ENCODE results near the gene LY6G6C. TPM values are rescaled to one million over a fixed set of nuclear protein-coding genes. Genes with fewer than 3 reads are reported as not detected.
A peak's percentile ranks its signal among the peaks of the same experiment; 100 is the strongest.
"Not testable (repeated sequence)": the region's sequence is repeated elsewhere in the genome, so short reads cannot be mapped to it uniquely, and the experiment has no call there.

The LY6G6C gene
- total RNA-seq, 4 donors from 2014 or later = 0.53 to 14.6 (median 2.4) TPM

GRCh38 chr6:31713991-31714684 is 7.4 kb downstream of the LY6G6C start:
- TF ChIP-seq CTCF (IDR thresholded peaks at IDR 0.05) = no peak
- no peak for TF ChIP-seq POLR2A (IDR thresholded peaks at IDR 0.05)
- 16 to 29% methylated on average over 4 to 5 of the region's 5 CpGs for WGBS, 2 donors
- no peaks in the 10 kb centered on the region for H3K9me3 ChIP-seq
- no peaks in the 10 kb centered on the region for H3K27me3 ChIP-seq
- H3K36me3 ChIP-seq = no peaks in the 10 kb centered on the region
- no peak overlapping the region for H3K4me3 ChIP-seq
- H3K4me1 ChIP-seq = peaks cover 17 to 79% (median 44%) of the 10 kb centered on the region in 3 donors
- intact Hi-C loops (cut with DNase I) = no loop called here
- peak overlapping the region in 3 of 4 donors; percentile 47 to 84 (median 79) for H3K27ac ChIP-seq
- no peak for DNase-seq

GRCh38 chr6:31713465-31713864 is 8.1 kb downstream of the LY6G6C start:
- peak overlapping the region in 3 of 4 donors; percentile 47 to 84 (median 79) for H3K27ac ChIP-seq
- intact Hi-C loops (cut with DNase I) = no loop called here
- TF ChIP-seq POLR2A (IDR thresholded peaks at IDR 0.05) (no peak), CTCF (IDR thresholded peaks at IDR 0.05) (no peak)

GRCh38 chr6:31712296-31712695 is 9.2 kb downstream of the LY6G6C start:
- 53 to 60% methylated on average over 7 of the region's 8 CpGs for WGBS, 2 donors

More at GRCh38 chr6:31713465-31713864, 8.1 kb downstream of the LY6G6C start:
- no peaks in the 10 kb centered on the region for H3K36me3 ChIP-seq
- no peaks in the 10 kb centered on the region for H3K9me3 ChIP-seq
- no peak for DNase-seq
- H3K27me3 ChIP-seq = no peaks in the 10 kb centered on the region
- H3K4me1 ChIP-seq = peaks cover 17 to 72% (median 42%) of the 10 kb centered on the region in 3 donors
- H3K4me3 ChIP-seq = no peak overlapping the region
- WGBS, 2 donors = 57 to 68% methylated on average over 2 to 4 of the region's 4 CpGs

GRCh38 chr6:31711233-31711632 is 10.3 kb downstream of the LY6G6C start:
- TF ChIP-seq POLR2A (IDR thresholded peaks at IDR 0.05) = no peak
- no peak for TF ChIP-seq CTCF (IDR thresholded peaks at IDR 0.05)
- no peaks in the 10 kb centered on the region for H3K9me3 ChIP-seq
- no peaks in the 10 kb centered on the region for H3K27me3 ChIP-seq
- H3K4me3 ChIP-seq = no peak overlapping the region
- DNase-seq = no peak
- intact Hi-C loops (cut with DNase I) = no loop called here
- H3K4me1 ChIP-seq = peaks cover 12 to 51% (median 33%) of the 10 kb centered on the region in 3 donors
- H3K27ac ChIP-seq = peak overlapping the region; percentile 47 to 84 (median 68)
- no peaks in the 10 kb centered on the region for H3K36me3 ChIP-seq
- WGBS, 2 donors = 21 to 29% methylated on average over 7 to 8 of the region's 8 CpGs

More at GRCh38 chr6:31712296-31712695, 9.2 kb downstream of the LY6G6C start:
- intact Hi-C loops (cut with DNase I) = no loop called here
- H3K4me3 ChIP-seq = no peak overlapping the region
- H3K27ac ChIP-seq = peak overlapping the region; percentile 47 to 84 (median 68)
- H3K27me3 ChIP-seq = no peaks in the 10 kb centered on the region
- peaks cover 12 to 62% (median 35%) of the 10 kb centered on the region in 3 donors for H3K4me1 ChIP-seq
- H3K9me3 ChIP-seq = no peaks in the 10 kb centered on the region
- no peak for DNase-seq
- H3K36me3 ChIP-seq = no peaks in the 10 kb centered on the region
- TF ChIP-seq CTCF (IDR thresholded peaks at IDR 0.05) (peak in 5 of 6 experiments; percentile 29 to 68 (median 38)), POLR2A (IDR thresholded peaks at IDR 0.05) (peak in 1 of 4 donors; percentile 15)

GRCh38 chr6:31710523-31711219 is 10.9 kb downstream of the LY6G6C start:
- Histone ChIP-seq H3K4me3 (no peak overlapping the region), H3K27ac (peak overlapping the region; percentile 47 to 84 (median 68)), H3K27me3 (no peaks in the 10 kb centered on the region), H3K9me3 (no peaks in the 10 kb centered on the region), H3K36me3 (no peaks in the 10 kb centered on the region), H3K4me1 (peaks cover 11 to 51% (median 33%) of the 10 kb centered on the region in 3 donors)
- TF ChIP-seq CTCF (IDR thresholded peaks at IDR 0.05) (no peak), POLR2A (IDR thresholded peaks at IDR 0.05) (no peak)
- WGBS, 2 donors = 57 to 63% methylated on average over 3 to 5 of the region's 5 CpGs
- intact Hi-C loops (cut with DNase I) = no loop called here
- DNase-seq = no peak

GRCh38 chr6:31709157-31709556 is 12.4 kb downstream of the LY6G6C start:
- H3K9me3 ChIP-seq; intact Hi-C loops (cut with DNase I); DNase-seq; H3K27me3 ChIP-seq; H3K36me3 ChIP-seq; H3K4me3 ChIP-seq; H3K27ac ChIP-seq: not testable (repeated sequence)
- peaks cover 6 to 37% (median 32%) of the 10 kb centered on the region in 3 donors for H3K4me1 ChIP-seq
- 84 to 89% methylated on average over 10 to 11 of the region's 11 CpGs for WGBS, 2 donors
